Endothelial cell of umbilical vein (primary cell): ENCODE measurements around the gene TTYH3. TPM values are rescaled to one million over a fixed set of nuclear protein-coding genes. Genes with fewer than 3 reads are reported as not detected.

Experiments
- BruUV-seq: library from RNA; stranded (reverse); fragments of 400-500 nt; replicated peaks from 2 replicates; lab custom pipeline; 2021; lab: Mats Ljungman, UMichigan
- CTCF ChIA-PET: fragments of 300-600, 350-600 bp; sonication (Branson Sonifier 250); formaldehyde crosslinking; loops from one replicate; lab custom pipeline; 2021; ENCODE audit warnings: antibody characterized with exemption, inconsistent platforms; lab: Charles Lee
- POLR2A ChIA-PET: fragments of 300-600, 350-600 bp; sonication (Branson Sonifier 250); formaldehyde crosslinking; loops from one replicate; lab custom pipeline; 2021; ENCODE audit warnings: antibody characterized with exemption, inconsistent platforms; lab: Charles Lee
- DNase-seq: peaks from one replicate; pipeline ENCODE4 v3.0.0-alpha.2; 2011; ENCODE audit warnings: low read depth, low spot score
- FAIRE-seq: peaks from 2 replicates; lab custom pipeline; 2011; peaks lifted over from hg19 to GRCh38; lab: Jason Lieb, UNC
- H2AFZ ChIP-seq: 2 replicates; pipeline ENCODE4 v1.6.0; 2012; ENCODE audit warnings: low read depth, low read length, control low read depth, inconsistent platforms
- H3K27ac ChIP-seq: 2 replicates; pipeline ENCODE4 v1.5.1; 2011; ENCODE audit warnings: low read depth, mild to moderate bottlenecking, control low read depth, low read length, moderate library complexity; ENCODE audit not compliant: insufficient read depth
- H3K27me3 ChIP-seq, 2 experiments: 2 replicates each; pipeline versions ENCODE4 v1.6.0 to v1.6.1; 2011; ENCODE audit warnings: low read length in 2 of 2, mixed read lengths in 1 of 2; ENCODE audit not compliant: control insufficient read depth in 2 of 2, insufficient read depth in 2 of 2
- H3K36me3 ChIP-seq, 2 experiments: 2 replicates in 1 of 2; 3 replicates in 1 of 2; pipeline ENCODE4 v1.5.1; 2011; ENCODE audit warnings: low read length in 2 of 2, mild to moderate bottlenecking in 1 of 2, moderate library complexity in 1 of 2; ENCODE audit not compliant: control insufficient read depth in 2 of 2, insufficient read depth in 2 of 2; ENCODE audit errors: extremely low read depth in 1 of 2
- H3K4me1 ChIP-seq: 3 replicates; pipeline ENCODE4 v1.5.1; 2011; ENCODE audit warnings: mild to moderate bottlenecking, low read length; ENCODE audit not compliant: control insufficient read depth, insufficient read depth; ENCODE audit errors: extremely low read depth
- H3K4me2 ChIP-seq: 2 replicates; pipeline ENCODE4 v1.6.1; 2011; ENCODE audit warnings: low read length, control low read depth, mixed read lengths; ENCODE audit not compliant: insufficient read depth
- H3K4me3 ChIP-seq, 3 experiments: fragments of 200-600 bp in 1 of 3; sonication (generic), shearing (Covaris generic) in 1 of 3; replicated peaks in 1 of 3; 2 replicates each; pipeline ENCODE4 v1.5.1; 2011 to 2016; ENCODE audit warnings: control low read depth in 3 of 3, low read length in 3 of 3, mild to moderate bottlenecking in 2 of 3, inconsistent platforms in 1 of 3, low read depth in 1 of 3, moderate library complexity in 1 of 3; ENCODE audit not compliant: insufficient read depth in 1 of 3
- H3K79me2 ChIP-seq: 2 replicates; pipeline ENCODE4 v1.6.0; 2012; ENCODE audit warnings: low read length, inconsistent platforms; ENCODE audit not compliant: control insufficient read depth, insufficient read depth
- H3K9ac ChIP-seq: replicated peaks from 2 replicates; pipeline ENCODE3; 2011; ENCODE audit warnings: low read length, control low read depth; ENCODE audit not compliant: insufficient read depth; ENCODE audit errors: extremely low read depth
- H3K9me1 ChIP-seq: replicated peaks from 3 replicates; pipeline ENCODE4 v1.6.0; 2011; ENCODE audit warnings: mild to moderate bottlenecking, low read length; ENCODE audit not compliant: control insufficient read depth, insufficient read depth; ENCODE audit errors: extremely low read depth
- H3K9me3 ChIP-seq: replicated peaks from 2 replicates; pipeline ENCODE4 v1.5.1; 2012; ENCODE audit warnings: low read length, inconsistent platforms; ENCODE audit not compliant: control insufficient read depth, insufficient read depth
- H4K20me1 ChIP-seq: replicated peaks from 2 replicates; pipeline ENCODE3; 2011; ENCODE audit warnings: mild to moderate bottlenecking, low read length; ENCODE audit not compliant: control insufficient read depth, insufficient read depth; ENCODE audit errors: extremely low read depth
- CTCF ChIP-seq, 2 donors: IDR thresholded peaks; 1 replicate in 1 of 2; 2 replicates in 1 of 2; pipeline ENCODE4 v1.5.1; 2011; ENCODE audit warnings: low read length in 2 of 2, mild to moderate bottlenecking in 2 of 2, moderate library complexity in 2 of 2, control low read depth in 1 of 2, inconsistent platforms in 1 of 2, low read depth in 1 of 2; ENCODE audit not compliant: insufficient read depth in 1 of 2; ENCODE audit errors: extremely low read depth in 1 of 2
- FOS ChIP-seq: IDR thresholded peaks from 2 replicates; pipeline ENCODE4 v1.6.1; 2011; ENCODE audit warnings: mild to moderate bottlenecking, low read length, moderate library complexity, borderline replicate concordance; ENCODE audit not compliant: insufficient read depth
- GATA2 ChIP-seq: IDR thresholded peaks from 2 replicates; pipeline ENCODE4 v1.7.0; 2011; ENCODE audit warnings: low read depth, mild to moderate bottlenecking, moderate library complexity, mixed read lengths, low read length; ENCODE audit not compliant: insufficient read length, insufficient read depth
- JUN ChIP-seq: IDR thresholded peaks from 2 replicates; pipeline ENCODE4 v1.6.1; 2011; ENCODE audit warnings: borderline replicate concordance, low read depth; ENCODE audit not compliant: insufficient read length, insufficient read depth
- MAX ChIP-seq: IDR thresholded peaks from 2 replicates; pipeline ENCODE4 v1.6.1; 2011; ENCODE audit not compliant: insufficient read depth, insufficient read length
- MYC ChIP-seq: IDR thresholded peaks from one replicate; pipeline ENCODE4 v1.6.1; 2011; ENCODE audit warnings: mild to moderate bottlenecking, low read depth, low read length
- POLR2A ChIP-seq: IDR thresholded peaks from 2 replicates; pipeline ENCODE4 v1.6.1; 2012; ENCODE audit warnings: low read depth, mild to moderate bottlenecking, control low read depth, low read length
- POLR2AphosphoS5 ChIP-seq: IDR thresholded peaks from 2 replicates; pipeline ENCODE4 v1.6.1; 2012; ENCODE audit warnings: low read depth, mild to moderate bottlenecking, control low read depth, low read length, moderate library complexity; ENCODE audit not compliant: insufficient read depth
- dilution Hi-C: fragments of 300-500 bp; cut with MboI; formaldehyde crosslinking; loops from one replicate; pipeline ENCODE4 v1.15.0; 2019; ENCODE audit warnings: low sequenced_read_pairs; ENCODE audit not compliant: extremely low pct_ligation_motif_present
- intact Hi-C: fragments of 100-400 bp; cut with micrococcal nuclease; formaldehyde crosslinking; loops from one replicate; pipeline ENCODE4 v1.10.0; 2022
- polyA plus RNA-seq, 4 experiments: library from polyadenylated mRNA; depleted of rRNA in 3 of 4; stranded (reverse) in 3 of 4; unstranded in 1 of 4; fragments of >200 nt; gene quantifications; 2 replicates each; pipeline versions ENCODE4 v1.2.1 to v1.2.3, GENCODE V29; 2011 to 2012; ENCODE audit warnings: missing spikeins in 1 of 4
- total RNA-seq: library from RNA; stranded (reverse); gene quantifications from 2 replicates; pipeline ENCODE4 v1.2.3, GENCODE V29; 2021

The TTYH3 gene
- total and polyA plus RNA-seq, 2 donors (not counting 3 experiments of a cell fraction or from before 2014, with no cell fraction given), result 143 to 280 TPM

- Histone ChIP-seq H3K9ac (no peak overlapping the region), H3K36me3 (no peaks in the 10 kb centered on the region), H3K4me2 (no peak overlapping the region), H4K20me1 (no peaks in the 10 kb centered on the region), H3K9me3 (no peaks in the 10 kb centered on the region), H3K27ac (no peak overlapping the region), H3K79me2 (no peaks in the 10 kb centered on the region), H3K4me3 (no peak overlapping the region), H3K4me1 (peaks cover 7% of the 10 kb centered on the region), H2AFZ (no peak overlapping the region), H3K27me3 (peaks cover 0 to 3% of the 10 kb centered on the region in 2 experiments), H3K9me1 (no peaks in the 10 kb centered on the region)
- DNase-seq (no peak), FAIRE-seq (no peak)
- no peak for TF ChIP-seq MAX
- dilution Hi-C loops (no loop called here), intact Hi-C loops (loop anchor here (5.0 kb wide), 1 partner anchor 634 kb away; the partner anchor contains the start of gene SDK1)
- BruUV-seq, result no TSS peak
- CTCF ChIA-PET, result interaction anchor here (4.7 kb wide), 1 partner anchor 13 kb away, joined by 44 read pairs; no protein-coding TSS in a partner anchor
- POLR2A ChIA-PET, result no interaction called here
Observed at GRCh38 chr7:2667843-2668242, 36.1 kb downstream of the TTYH3 start.

- BruUV-seq, result no TSS peak
- peaks cover 2% of the 10 kb centered on the region for H3K4me1 ChIP-seq
- DNase-seq, result no peak
- H3K9ac ChIP-seq, result no peak overlapping the region
- dilution Hi-C loops (no loop called here), intact Hi-C loops (loop anchor here (5.0 kb wide), 1 partner anchor 634 kb away; the partner anchor contains the start of gene SDK1)
- H3K27me3 ChIP-seq, result peaks cover 0 to 3% of the 10 kb centered on the region in 2 experiments
- FAIRE-seq, result no peak
- H2AFZ ChIP-seq, result no peak overlapping the region
- H3K4me3 ChIP-seq, result no peak overlapping the region
- TF ChIP-seq GATA2 (no peak), MAX (no peak), POLR2A (no peak), JUN (no peak), FOS (no peak), MYC (no peak), POLR2AphosphoS5 (no peak), CTCF (IDR thresholded peaks at IDR 0.05; ENCODE audit: extremely low read depth in 1 of 2, insufficient read depth in 1 of 2, low read depth in 1 of 2, low read length in 2 of 2) (no peak)
- no peaks in the 10 kb centered on the region for H3K9me1 ChIP-seq
- ChIA-PET CTCF (interaction anchor here (0.6 to 4.7 kb wide), 2 partner anchors 13 to 42 kb away, joined by 3 to 44 read pairs; no protein-coding TSS in a partner anchor), POLR2A (no interaction called here)
- H3K9me3 ChIP-seq, result no peaks in the 10 kb centered on the region
- no peak overlapping the region for H3K27ac ChIP-seq
- no peaks in the 10 kb centered on the region for H4K20me1 ChIP-seq
- H3K4me2 ChIP-seq, result no peak overlapping the region
- H3K79me2 ChIP-seq, result no peaks in the 10 kb centered on the region
- no peaks in the 10 kb centered on the region for H3K36me3 ChIP-seq
Observed at GRCh38 chr7:2668401-2668800, 36.6 kb downstream of the TTYH3 start.
